Tibial nerve (tissue), 3 donors: ENCODE measurements around the gene METRNL.

Experiments used
- CTCF ChIP-seq, 5 experiments: fragments of 200-600 bp in 3 of 5; fragments of 450-650 bp in 2 of 5; sonication (generic) in 3 of 5; IDR thresholded peaks; one replicate each; pipeline ENCODE4 v1.5.1; 2016 to 2019; ENCODE audit warnings: antibody characterized with exemption in 5 of 5, mild to moderate bottlenecking in 3 of 5, moderate library complexity in 2 of 5
- POLR2A ChIP-seq, 2 donors: fragments of 450-650 bp; IDR thresholded peaks; one replicate each; pipeline ENCODE4 v1.6.1; 2017; ENCODE audit warnings: antibody characterized with exemption in 2 of 2, mild to moderate bottlenecking in 2 of 2, moderate library complexity in 2 of 2

- TF ChIP-seq CTCF (IDR thresholded peaks at IDR 0.05) (no peak), POLR2A (IDR thresholded peaks at IDR 0.05) (no peak)
Observed at GRCh38 chr17:83088909-83089308, 9.5 kb downstream of the METRNL start.
